Activated CD4-positive, alpha-beta T cell treated with anti-CD3 and anti-CD28 coated beads, Interleukin-2, amount 50 U/mL, for 4 hours (primary cell): Measurements from ENCODE around the gene EIF1B.
"Not testable (repeated sequence)": the region's sequence is repeated elsewhere in the genome, so short reads cannot be mapped to it uniquely, and the experiment has no call there.

Experiments
- DNase-seq, 2 experiments: peaks; one replicate each; pipeline ENCODE4 v3.0.0-alpha.2; 2020

The EIF1B gene

GRCh38 chr3:40309418-40309924, at the start of gene EIF1B:
EIF1B (plus strand) TSS chr3:40309707; CDS start chr3:40309942, 235 bp downstream.
- DNase-seq, result peak; percentile 98 to 99

- DNase-seq, result no peak
Observed at GRCh38 chr3:40262331-40262730, 47.2 kb upstream of the EIF1B start.

DNA sequence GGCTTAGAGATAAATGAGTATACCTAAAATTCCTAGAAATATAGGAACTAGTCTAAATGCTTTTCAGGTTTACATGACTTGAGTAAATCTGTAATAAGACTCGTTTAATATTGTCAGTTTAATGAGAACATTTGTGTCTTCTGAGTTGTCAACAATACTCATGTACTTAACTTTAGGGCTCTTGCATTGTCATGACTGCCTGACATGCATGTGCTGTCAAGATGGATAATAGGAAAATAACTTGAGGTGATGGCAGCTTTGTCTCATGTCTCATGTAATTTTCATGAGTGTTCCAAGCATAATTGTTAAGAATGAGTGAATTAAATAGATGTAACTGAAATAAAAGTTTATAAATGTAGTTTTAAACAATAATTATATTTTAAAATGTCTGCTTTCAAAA, 45.1 kb upstream of the EIF1B start:
- DNase-seq, result no peak

DNA sequence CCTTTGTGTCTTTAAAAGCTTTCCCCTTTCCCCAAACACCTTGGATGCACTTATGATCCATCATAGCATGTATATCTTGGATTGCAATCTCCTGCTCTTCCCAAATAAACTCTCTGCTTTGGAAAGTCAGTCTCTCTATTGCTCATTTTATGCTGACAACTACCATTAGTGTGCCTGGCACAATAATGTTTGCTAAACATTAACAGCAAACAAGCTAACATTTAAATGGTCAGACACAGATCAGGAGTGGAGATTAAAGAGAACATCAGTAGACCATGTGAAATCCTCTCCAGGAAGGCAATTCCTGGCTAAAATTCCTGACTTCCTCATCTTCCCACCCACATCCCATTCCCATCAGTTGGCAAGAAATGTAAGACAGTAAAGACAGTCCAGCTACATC, 44.3 kb upstream of the EIF1B start:
- DNase-seq, result no peak

DNA sequence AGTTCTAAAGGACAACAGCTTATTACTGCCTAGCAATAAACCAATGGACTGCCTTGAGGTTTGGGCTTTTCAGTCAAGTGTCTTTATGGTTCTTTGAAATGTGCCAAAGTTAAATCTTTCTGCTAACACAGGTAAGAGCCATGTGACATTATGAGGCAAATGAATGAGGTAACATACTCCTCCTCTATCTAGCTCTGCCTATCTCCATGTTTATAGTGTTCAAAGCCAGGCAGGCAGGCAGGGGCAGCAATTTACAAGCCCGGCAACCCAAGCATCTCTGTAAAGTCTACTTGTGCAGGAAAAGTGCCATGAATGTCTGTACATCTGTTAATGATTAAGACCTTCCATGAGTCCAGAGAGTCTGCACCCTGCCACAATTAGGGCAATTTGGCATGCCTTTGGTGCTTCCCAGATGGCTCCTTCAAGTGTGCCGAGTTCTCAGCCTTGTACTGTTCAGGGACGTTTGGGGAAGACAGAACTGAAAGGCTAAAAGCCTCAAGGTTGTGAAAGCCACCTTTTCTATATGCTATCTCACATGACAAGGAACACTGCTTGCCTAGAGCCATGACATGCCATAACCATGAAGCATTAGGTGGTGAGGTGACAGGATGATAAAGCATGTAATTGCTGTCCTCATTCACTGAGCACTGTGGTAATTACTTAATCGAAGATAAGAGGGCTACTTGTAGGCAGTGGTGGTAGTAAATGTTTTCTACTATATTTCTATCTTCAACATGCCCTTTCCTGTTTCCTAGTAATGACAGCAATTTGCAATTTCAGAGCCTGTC, 41.4 kb upstream of the EIF1B start:
- DNase-seq, result no peak

GRCh38 chr3:40268802-40269524, 40.5 kb upstream of the EIF1B start:
- no peak for DNase-seq

DNA sequence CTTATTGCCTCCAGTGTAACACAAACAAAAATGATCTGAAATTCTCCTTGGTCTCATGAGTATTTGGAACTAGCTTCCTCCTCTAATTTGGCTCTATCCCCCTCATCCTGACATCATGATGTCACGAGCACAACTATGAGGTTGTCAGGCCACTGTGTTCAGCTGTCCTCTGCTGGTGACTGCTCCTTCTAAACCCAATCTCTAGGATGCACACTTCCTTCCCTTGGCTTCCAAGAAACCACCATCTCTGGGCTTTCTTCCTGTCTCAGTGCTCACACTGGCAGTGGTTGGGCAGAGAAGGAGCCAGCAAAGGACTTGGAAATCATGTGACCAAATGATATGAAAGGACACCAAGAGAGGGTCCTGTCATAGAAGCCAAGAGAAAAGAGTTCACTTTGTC, 30.7 kb upstream of the EIF1B start:
- no peak for DNase-seq

DNA sequence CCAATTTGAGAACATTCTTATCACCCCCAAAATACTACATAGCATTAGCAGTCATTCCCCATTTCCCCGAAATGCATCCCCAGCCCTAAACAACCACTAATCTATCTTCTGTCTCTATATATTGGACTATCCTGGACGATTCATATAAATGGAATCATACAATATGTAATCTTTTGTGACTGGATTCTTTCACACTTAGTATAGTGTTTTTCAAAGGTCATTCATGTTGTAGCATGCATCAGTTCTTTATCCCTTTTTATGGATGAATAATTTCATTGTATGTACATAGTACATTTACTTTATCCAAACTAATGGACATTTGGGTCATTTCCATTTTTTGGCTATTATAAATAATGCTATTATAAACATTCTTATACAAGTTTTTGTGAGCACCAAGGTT, 27.5 kb upstream of the EIF1B start:
- no peak for DNase-seq

GRCh38 chr3:40283057-40283456, 26.4 kb upstream of the EIF1B start:
- DNase-seq, result not testable (repeated sequence)

DNA sequence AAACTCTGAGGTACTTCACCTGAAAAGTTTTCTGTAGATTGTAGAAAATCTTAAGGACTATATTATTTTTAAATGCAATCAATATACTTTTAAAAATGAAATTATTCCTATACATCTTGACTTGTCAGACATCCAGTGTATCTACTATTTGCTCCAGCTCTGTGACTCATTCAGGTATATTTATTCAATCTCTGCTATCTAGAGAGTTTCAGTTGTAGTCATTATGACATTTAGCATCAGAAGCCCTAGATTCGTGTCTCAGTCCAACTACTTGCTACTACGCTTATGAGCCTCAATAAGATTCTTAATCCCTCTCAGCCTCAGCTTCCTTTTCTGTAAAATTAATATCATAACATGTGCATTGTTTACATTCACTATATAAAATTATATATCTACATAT, 22.3 kb upstream of the EIF1B start:
- DNase-seq, result no peak

GRCh38 chr3:40290396-40290795, 19.1 kb upstream of the EIF1B start:
- peak in 1 of 2 experiments; percentile 8 for DNase-seq

DNA sequence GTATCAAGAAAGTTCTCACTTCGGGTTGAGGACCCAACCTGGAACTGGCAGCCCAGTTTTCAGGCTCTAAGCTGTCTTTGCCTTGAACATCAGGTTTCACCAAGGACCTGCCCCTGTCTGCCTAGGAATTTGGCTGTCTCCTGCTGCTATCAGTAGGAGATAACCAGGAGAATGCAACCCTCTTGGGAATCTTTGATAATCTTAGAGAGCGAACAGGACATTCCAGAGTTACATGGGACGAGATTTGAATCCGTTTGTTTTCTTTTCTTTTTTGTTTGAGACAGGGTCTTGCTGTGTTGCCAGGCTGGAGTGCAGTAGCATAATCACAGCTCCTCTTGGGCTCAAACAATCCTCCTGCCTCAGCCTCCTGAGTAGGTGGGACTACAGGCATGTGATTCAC, 18.0 kb upstream of the EIF1B start:
- DNase-seq, result no peak

GRCh38 chr3:40292637-40293349, 16.7 kb upstream of the EIF1B start:
- DNase-seq, result no peak

GRCh38 chr3:40294434-40294833, 15.1 kb upstream of the EIF1B start:
- no peak for DNase-seq

GRCh38 chr3:40298075-40298474, 11.4 kb upstream of the EIF1B start:
- no peak for DNase-seq

DNA sequence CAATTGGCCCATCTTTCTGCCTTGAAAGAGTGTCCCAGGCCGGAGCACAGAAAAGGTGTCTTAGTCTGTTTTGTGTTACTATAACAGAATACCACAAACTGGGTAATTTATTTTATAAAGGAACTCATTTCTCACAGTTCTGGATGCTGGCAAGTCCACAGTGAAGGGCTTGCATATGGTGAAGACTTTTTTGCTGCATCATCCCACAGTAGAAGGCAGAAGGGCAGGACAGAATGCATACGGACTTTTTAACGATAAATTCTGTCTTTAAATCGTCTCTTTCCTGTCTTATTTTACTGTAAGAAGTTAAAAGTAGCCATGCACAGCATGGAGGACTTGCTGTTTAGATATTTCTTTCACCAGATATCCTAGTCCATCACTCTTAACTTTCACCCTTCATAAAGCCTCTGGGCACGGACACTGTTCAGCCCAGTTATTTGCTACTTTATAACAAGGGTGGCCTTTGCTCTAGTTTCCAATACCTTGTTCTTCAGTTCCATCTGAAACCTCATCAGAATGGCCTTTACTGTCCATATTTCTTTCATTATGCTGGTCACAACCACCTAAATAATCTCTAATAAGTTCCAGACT, 10.3 kb upstream of the EIF1B start:
- no peak for DNase-seq

DNA sequence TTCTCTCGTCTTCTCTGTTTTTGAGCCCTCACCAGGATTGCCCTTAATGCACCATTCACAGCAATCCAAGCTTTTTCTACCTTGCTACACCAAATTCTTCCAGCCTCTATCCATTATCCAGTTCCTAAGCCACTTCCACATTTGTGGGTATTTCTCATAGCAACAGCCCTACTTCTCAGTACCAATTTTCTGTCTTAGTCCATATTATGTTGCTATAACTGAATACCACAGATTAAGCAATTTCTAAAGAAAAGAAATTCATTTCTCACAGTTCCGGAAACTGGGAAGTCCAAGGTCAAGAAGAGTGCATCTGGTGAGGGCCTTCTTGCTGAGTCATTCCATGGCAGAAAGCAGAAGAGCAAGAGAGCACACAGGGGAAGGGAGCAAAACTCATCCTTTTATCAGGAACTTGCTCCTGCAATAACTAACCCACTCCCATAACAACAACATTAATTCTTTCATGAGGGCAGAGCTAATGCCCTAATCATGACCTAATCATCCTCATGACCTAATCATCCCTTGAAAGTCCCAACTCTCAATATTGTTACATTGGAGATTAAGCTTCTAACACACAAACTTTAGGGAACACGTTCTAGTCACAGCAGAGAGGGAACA, 9.7 kb upstream of the EIF1B start:
- DNase-seq, result no peak

DNA sequence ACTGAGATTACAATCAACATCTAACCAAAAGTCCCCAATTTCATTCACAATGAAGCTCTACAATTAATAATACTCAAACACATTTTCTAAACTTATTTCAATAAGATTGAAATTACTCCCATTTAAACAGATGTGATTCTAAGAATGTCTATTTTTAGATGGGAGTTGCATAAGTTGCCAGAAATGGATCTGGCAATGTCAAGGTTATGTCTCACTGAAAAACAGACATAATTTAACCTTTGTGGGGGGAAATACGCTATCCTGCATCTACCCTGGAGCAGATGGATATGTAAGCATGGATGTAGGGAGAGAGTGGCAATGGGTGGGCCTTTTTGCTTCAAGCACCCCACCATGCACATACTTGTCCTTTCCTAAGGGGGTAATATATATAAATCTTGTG, 6.7 kb upstream of the EIF1B start:
- no peak for DNase-seq

GRCh38 chr3:40304352-40304751, 5.2 kb upstream of the EIF1B start:
- DNase-seq, result no peak

GRCh38 chr3:40306336-40306735, 3.2 kb upstream of the EIF1B start:
- no peak for DNase-seq

DNA sequence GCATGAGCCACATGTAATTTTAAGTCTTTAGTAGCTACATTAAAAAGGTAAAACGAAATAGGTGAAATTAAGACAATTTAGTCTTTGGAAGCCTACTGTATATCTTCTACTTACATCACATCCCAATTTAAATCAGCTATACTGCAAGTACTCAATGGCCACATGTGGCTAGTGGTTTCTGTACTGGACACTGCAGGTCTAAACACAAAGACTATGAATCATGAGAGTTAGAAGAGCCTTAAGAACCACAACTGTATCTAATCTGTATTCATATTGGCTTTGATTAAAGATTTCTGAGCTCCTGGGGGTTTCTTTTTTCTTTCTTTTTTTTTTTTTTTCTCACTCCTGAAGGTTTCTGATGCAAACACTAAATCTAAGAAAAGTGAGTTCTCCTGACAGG, 2.3 kb upstream of the EIF1B start:
- DNase-seq, result no peak

DNA sequence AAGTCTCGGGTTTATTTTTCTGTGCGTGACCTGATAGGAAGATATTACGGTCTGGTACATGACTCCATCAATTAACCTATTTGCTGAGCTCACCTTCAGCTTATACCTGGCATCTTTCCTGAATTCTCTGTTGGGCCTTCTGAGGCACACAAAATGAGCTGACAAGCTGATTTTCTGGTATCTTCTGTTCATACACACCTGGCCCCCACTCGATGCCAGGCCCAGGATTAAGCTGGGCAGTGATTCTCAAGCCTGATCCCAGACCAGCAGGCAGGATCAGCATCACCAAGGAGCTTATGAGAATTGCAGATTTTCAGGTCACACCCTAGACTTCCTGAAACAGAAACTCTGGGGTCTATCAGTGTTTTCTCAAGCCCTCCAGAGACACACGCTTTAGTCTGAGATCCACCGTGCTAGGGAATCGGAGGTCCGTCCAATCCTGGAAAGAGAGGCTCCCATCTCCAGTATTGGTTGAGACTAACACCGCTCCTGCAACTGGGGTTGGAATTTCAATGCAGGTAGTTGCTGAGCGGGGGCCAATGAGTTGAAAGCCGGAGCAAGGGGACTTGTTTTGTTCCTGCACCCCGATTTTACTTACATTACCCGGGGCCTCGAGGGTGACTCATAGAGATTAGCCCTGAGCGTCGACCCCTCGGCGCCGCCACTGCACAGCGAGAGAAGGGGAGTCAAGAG, 636 bp upstream of the EIF1B start:
- no peak for DNase-seq
